Islet of Langerhans (tissue), 1 donor: ENCODE measurements around the gene POLD4.

Experiments
- FAIRE-seq: peaks from one replicate; lab custom pipeline; 2011; peaks lifted over from hg19 to GRCh38; lab: Jason Lieb, UNC

The POLD4 gene

DNA sequence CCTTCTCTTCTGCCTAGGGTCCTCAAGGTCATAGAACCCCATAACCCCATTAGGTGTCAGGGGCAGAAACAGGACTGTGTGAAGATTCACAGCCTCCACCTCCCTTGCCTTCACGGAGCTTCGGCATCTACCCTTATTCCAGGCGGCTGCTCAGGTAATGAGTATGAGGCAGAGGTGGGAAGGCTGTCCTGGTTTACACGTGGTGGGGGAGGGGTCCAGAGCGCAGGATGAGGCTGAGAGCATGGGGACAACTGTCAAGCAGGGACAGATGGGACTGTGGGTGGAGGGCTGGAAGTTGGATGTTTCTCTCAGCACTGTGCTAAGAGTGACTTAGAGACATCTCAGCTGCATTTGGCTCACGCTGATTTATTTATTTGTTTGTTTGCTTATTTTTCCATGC lies 34.2 kb upstream of the POLD4 start:
- no peak for FAIRE-seq

DNA sequence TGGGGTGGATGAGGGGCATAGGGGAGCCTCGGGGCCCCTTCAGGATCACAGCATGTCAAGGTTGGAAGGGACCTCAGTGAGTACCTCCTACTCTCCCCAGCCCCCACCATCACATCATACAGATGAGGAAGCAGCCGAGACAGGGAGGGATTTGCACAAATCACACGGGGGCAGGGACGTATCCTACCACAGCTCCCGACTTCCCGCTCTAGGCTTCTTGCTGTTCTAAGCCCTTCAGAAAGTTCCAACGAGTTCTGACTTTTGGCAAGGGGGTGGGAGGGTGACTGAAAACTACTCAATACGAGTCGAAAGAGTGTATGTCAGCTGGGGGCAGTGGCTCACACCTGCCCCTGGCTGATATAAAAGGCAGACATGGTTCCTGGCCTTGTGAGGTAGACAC lies 33.7 kb upstream of the POLD4 start:
- no peak for FAIRE-seq

DNA sequence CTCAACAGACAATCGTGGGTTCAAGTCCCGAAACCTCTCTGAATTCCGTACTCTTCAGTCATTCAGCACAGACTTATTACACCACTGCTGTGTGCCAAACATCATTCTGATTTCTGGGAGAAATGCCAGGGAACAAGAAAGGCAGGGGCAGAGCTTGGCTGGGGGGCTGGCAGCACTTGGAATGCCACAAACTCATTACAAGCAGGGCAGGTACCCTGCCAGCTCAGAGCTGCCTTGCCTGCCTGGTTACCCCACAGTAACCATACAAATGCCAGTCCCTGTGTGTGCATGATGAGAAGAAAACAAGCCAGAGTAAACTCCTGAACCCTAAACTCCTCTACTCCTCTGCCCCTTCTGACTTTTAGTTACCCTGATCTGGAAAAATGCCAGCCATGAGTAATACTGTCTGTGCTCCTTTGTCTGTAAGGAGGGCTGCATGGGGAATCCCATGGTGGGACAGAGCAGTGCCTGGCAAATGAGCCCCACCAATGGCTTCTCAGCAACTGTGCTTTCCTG lies 31.6 kb upstream of the POLD4 start:
- FAIRE-seq = no peak

DNA sequence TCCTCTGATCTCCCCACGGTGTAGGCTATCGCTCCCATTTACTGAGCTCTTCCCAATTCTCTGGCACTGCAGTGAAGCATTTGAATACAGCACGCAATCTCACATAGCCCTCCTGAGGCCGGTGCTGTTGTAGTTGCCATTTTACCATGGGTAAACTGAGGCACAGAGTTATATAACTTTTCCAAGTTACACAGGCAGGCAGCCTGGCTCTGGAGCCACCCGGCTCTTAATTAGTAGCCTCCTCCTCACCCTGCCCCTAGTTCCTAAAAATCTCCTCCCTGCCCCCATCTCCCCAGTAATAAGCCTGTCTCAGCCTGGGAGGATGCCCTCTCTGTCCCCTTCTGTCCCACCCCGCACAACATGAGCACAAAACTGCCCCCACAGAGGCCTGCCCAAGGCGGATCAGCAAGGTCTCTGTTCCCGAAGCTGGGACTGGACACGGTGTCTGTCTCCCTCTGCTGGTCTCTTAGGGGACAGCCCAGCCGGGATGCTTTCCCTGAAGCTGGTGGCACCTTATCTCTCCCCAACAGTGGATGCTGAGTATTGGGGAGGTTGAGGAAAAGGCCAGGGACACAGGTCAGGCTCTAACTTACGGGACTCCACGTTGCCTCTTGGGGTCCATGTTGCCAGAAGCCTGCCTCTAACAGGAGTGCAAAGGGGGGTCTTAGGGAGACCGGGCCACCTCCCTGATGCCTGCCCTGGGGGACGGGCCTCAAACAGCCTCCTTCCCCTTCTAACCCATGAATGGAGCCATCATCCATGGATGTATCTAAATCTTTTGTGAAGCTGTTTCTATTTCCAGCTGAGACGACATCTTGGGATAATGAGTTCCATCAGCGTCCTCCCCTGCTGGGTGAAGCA lies 29.2 kb upstream of the POLD4 start:
- FAIRE-seq = no peak

DNA sequence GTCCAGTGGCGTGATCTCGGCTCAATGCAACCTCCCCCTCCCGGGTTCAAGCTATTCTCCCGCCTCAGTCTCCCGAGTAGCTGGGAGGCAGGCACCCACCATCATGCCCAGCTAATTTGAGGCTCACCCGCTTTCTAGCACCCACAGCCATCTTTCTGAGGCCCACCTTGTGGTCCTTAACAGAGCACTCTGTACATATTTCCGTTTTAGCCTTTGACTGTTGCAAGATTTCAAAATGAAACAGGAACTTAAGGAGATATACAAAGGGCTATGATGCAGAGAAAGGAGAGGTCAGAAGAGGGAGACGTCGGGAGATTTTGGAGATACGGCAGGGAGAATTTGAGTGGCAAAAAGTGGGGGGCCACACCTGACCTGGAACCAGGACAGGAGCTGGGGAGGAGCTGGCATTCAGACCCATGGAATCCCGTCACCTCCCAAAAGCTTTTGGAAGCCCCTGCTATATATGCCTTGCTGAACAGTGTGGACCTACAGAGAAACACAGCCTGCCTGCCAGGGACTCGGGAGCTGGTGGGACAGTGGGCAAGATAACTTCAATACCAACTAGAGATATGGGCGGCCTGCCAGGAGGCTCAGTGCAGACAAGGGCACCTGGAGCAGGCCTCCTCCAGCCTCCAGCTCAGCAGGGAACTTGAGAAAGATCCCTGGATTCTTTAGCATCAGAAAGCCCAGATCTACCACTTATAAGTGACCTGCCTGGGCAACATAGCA lies 28.1 kb upstream of the POLD4 start:
- FAIRE-seq = no peak

DNA sequence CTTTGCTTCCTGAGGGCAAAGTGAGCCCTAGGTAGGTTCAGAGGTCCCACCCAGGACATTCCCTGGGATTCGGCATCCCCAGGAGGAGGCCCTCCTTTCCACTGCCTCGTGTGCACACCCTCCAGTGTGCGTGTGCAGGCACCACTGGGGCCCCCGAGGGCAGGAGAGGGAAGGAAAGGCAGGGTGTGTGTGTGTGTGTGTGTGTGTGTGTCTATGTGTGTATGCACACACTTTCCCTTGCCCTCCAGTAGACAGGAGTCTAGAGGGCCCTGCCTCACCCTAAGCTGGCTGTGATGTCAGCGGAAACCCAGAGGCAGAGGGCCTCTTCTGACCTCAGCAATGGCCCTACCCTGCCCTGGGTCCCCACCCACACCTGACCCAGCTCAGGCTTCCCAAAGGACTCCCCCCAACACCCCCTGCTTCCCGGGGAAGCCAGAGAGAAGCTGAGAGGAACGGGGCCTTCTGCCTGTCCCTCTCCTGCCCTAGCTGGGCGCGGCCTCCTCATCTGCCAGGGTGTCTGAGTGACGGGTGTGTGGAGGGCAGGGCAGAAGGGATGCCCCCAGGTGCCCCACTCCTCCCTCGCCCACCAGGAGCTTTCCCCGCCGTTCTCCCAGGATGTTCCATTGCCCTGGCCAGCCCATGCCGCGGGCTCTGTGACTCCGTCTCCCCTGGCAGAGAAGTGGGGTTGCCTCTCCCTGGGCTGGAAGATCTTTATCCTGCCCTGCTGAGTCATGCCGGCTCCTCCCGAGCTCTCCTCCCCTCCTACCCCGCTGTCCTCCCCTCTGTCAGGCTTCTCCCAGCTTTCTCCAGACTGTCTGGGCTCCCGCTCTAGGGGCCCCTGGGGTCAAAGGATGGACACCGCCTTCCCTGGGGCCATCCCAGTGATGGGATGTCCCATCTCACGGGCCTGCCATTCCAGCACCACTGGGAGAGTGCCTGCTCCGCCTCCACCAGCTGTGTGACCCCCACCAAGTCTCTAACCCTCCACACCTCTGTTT lies 26.0 kb upstream of the POLD4 start:
- FAIRE-seq = no peak

DNA sequence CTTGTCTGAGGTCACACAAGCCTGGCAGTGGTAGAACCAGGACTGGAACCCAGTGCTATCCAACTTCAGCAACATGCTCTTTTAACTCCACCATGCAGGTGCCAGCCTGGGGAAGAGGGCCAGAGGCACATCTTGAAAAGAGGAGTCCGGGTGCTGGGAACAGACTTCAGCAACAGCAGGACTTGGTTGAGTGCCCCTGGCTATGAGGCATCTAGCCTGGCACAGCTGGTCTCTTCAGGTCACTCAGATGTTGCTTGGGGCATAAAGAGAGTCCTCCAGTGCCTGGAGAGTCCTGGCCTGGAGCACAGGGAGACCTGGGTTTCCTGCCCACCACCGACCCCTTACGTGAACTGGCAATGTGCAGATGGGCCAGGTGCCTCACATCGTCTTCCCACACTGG lies 25.2 kb upstream of the POLD4 start:
- no peak for FAIRE-seq

DNA sequence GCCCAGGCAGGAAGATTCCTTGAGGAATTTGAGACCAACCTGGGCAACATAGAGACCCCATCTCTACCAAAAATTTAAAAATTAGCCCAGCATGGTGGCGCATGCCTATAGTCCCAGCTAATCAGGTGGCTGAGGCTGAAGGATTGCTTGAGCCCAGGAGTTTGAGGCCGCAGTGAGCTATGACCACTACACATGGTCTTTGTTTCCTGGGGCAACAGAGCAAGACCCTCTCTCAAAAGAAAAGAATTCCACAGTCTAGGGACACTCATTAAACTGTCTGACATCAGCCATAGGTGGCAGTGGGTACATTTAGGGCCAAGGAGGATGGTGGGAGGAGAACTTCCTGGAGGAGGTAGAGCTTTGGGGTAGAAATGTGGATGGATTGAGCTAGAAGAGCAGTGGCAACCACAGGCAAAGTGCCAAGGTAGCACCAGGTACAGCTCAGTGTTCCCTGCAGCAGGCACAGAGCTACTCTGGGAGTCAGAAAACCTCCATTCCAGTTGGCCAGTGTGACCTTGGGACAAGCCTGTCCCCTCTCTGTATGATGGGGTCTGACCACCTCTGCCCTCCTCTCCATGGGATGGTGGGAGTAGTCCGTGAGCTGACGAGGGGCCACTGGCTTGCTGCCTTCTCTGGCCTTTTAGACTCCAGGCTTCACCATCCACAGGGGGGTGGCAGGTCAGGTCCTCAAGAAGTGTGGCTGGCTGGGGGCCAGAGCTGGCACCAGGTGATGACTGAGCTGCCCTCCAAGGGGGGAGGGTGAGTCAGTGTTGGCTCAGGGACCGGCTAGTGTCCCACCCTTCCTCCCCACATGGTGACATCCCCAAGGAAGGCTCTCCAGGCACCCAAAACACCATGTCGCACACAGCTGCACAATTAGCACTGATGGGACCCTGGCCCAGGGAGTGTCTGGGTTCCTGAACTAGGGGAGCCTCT lies 23.8 kb upstream of the POLD4 start:
- no peak for FAIRE-seq

DNA sequence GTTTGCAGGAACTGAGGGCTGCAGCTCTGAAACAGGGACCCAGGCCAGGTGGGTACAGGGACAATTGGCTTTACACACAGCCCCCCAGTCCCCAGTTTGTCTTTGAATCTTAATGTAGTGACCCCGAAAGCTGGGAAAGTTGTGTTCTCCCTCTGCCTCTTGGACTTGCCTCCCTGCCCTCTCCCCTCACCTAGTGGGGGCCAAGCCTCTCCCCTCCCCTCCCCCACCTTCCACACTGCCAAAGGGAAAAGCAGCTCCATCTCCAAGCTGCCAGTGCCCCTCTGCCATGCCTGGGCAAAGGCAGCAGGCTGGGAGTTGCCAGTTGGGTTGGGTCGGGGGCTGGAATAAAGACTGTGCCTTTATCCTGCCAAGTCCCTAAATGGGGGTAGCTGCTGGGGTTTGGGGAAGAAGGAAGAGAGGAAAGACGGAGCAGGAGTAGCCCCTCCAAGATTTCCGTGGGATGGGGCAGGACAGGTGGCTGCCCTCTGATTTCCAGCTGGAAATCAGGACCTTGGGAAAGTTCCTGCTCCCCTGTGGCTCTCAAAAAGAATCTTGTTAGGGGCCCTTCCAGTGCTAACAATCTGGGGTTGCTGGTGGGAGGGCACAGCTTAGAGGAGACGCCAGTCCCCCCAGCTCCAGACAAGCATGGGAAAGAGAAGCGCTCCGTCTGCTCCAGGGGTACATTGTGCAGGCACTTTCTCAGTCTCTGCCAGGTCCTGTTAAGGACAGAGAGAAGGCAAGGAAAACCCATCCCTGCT lies 22.9 kb upstream of the POLD4 start:
- FAIRE-seq = no peak

DNA sequence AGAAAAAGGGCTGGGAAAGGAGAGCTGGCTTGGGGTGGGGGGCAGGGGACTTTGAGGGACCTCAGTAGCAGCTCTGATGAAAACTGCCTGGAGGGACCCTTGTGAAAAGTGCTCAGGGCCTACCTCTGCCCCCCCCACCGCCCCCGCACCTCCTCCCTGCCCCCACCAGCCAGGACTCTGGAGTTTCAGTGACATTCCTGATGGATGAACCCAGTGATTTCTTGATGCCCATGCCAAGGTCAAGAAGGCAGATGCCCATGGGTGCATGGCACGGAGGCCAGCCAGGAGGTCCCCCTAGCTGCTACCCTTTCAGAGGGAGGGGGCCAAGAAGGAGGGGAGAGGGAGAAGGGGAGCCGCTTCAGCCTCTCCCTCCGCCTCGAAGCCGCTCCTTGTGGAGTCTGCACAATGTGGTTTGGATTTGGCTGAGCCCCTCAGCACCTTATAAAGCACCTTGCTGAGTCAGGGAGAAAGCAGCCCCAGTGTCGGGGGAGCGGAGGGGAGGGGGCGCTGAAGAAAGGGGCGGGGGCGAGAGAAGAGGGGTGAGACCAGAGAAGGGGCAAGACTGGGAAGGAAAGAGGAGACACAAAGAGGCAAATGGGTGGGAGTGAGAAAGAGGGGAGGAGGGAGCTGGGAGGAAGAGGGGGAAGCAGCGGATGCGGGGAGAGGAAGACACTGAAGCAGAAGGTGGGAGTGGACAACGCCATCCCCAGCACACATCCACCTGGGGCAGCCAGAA lies 22.1 kb upstream of the POLD4 start:
- no peak for FAIRE-seq

DNA sequence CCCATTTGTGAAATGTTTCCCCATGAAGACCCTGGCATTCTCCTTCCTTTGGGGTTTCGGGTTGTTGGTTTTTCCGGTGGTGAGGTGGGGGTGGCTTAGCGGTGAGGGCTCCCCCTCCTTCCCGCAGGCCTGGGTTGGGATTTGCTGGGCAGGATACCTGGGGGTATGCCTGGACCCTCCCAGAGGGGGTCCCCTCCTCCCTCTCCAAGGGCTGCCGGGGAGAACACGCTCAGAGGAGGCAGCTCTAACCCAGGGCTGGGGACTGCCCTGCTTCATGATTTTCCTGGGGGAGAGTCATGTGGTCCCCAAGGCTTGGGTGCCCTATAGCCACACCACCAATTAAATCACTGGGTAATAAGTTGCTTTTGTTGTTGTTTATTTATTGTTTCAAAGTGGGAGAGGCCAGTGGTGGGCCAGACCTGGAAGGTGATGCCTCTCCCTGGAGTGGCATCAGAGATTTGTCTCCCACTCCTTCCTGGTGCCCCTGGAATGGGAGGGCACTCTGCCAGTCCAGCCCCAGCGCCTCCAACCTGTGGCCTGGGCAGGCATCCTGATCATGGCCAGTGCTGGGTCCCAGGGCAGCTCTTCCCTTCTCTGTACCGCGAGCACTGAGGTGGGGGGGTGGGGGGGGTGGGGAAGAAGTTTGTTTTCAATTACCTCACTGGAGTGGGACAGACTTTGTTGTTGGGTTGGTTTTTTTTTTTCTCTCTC lies 21.4 kb upstream of the POLD4 start:
- FAIRE-seq = no peak

DNA sequence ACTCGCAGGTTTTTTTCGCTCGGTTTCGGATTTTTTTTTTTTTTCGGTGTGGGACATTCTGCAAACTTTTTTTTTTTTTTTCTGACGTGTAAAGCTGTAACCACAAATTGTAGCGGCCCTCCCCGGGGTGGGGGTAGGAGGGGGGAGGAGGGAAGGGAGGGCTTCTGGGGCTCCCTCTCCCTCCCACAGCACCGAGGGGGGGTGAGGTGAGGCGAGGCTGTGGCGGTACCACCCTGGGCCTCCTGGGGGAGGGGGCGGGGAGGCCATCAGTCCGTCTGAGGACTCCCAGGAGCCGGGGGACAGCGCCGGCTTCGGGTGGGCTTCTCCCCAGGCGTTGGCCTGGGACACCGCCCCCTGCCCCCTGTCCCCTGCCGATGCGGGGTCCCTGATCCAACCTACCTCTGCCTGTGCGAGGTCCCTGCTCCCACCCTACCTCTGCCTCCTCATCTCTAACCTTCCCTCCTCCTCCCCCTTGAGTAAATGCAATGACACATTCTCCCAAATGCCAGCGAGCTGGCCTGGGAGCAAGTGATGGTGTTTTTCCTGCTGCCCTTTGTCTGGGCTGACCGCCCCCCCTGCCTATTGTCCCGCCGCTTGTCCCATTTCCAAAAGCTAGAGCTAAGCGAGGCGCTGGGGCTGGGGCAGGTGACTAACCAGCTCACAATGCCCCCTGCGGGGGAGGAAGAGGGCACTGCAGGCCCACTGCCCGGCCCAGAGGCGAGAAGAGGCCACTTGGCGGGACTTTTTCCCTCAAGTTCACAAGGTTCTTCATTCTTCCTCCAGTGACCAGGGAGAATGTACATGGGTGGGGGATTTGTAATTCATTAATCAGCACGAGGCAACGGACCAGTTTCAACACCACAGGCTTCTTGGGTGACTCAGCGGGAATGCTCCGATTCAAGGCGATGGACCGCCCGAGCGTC lies 20.6 kb upstream of the POLD4 start:
- FAIRE-seq = no peak

DNA sequence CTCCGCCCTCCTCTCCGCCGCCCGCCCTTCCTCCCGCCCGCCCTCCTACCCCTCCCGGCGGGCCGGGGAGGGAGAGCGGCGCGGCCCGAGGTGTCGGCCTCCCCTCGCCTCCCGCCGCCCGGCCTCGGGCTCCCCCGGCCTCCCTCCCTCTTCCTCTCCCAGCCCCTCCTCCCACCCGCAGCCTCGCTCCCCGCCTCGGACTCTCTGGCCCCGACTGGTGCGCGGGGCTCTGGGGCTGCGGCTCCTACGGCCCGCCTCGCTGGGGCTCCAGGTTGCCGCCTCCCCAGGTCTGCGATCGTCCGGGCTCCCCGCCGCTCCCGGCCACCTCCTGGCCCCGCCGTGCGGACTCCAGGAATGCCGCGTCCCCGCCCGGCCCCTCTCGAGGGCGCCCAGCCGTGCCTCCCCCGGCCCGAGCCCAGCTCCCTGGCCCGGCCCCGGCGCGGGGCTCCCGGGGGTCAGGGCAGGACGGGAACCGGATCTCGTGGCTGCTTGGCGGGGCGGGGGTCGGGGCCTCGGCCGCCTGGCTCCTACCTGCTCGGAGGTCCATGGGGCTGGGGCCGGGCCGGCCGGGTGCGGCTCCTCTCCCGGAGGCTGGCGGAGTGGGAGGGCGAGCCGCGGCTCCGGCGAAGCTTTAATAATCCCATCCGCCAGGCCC lies 19.8 kb upstream of the POLD4 start, which contains the start of gene CLCF1:
Gene CLCF1, minus strand, starts transcription at position 606 of the 655 bp plus-strand sequence. Its CDS starts 59 bp downstream, at position 547.
- FAIRE-seq = no peak

DNA sequence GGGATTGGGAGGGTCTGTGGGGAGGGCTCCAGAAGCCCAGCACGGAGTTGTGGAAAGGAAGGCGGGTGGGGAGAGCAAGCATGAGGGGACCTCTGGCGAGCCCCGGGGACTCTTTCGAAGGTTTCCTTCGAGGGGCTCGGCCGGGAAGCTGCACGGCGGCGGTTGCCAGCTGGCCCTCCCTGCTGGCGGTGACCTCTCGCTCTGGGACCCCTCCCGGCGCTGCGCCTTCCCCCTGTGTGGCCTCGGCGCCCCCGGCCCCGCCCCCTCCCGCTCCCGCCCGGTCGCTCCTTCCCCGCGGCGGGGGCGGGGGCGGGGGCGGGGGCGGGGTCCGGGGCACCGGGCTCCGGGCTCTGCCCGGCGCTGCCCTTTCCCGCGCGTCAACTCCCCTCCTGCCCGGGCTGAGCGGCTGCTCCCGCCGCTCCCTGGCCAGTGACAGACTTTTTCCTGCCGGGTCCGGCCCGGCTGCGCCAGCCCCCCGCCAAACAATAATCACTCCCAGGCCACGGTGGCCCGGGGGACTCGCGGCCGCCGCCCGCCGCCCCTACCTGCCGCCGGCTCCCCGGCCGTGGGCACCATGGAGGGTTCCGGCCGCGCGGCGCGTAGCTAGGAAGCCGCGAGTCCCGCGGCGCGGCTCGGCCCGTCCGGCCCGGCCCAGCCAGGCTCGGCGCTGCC lies 19.1 kb upstream of the POLD4 start:
- FAIRE-seq = no peak

DNA sequence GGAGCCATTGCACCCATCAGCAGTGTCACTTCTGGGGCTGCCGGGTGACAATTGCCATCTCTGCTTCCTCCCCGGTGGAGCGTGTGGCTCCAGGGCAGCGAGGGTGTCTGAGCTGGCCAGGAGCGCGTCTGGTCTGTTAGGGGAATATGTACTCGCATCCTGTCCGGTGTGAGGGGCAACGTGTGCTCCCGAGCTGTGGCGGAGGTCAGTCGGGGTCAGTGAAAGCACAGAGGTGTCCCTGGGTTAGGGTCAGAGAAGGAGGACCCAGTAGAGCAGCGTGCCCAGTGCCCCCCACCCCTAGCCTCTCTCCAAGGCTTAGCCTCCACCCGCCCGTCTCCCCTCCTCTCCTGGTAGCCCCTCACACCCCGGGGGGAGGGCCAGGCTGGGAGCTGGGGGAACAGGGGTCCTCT lies 18.6 kb upstream of the POLD4 start:
- no peak for FAIRE-seq

DNA sequence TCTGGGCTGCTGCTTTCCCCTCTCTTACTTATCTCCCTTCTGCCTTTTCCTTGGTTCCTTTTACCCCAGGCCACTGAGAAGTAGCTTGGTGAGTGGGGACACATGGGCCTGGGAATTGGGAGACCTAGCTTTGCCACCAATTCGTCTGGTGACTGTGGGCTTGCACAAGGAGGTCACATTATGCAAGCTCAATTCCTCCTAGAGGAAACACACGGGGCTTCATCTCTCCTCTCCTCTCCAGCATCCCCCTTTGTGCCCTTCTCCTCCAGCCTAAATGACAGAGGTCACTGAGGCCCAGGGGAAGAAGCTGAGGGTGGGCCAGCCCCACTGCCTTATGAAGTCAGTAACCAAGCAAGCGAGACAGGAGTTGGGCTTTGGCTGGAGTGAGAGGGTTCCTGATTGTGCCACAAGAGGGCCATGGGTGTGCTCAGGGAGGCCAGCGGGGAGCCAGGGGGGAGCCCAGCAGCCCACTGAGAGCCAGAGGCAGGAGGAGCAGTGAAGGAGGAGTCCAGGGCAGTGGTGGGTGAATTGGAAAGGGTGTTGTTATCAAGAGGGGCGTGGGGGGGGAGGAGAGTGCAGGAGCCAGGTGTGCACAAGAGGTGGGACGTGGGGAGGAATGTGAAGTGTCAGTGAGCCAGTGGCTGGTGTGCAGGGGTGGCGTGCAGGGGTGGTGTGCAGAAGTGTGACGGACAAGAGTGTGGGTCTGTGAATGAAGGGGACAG lies 18.0 kb upstream of the POLD4 start:
- no peak for FAIRE-seq
